DOHH2 (cell line): ENCODE results near the gene FAM53B.

Source experiments
- CTCF ChIP-seq: fragments of 200-600 bp; sonication (generic); IDR thresholded peaks from one replicate; pipeline ENCODE4 v1.5.1; 2014; ENCODE audit warnings: antibody characterized with exemption, mild to moderate bottlenecking, low read depth, low read length; ENCODE audit not compliant: poor library complexity, severe bottlenecking
- EZH2phosphoT487 ChIP-seq: fragments of 200-600 bp; sonication (generic); IDR thresholded peaks from 2 replicates; pipeline ENCODE4 v1.6.1; 2017; ENCODE audit warnings: borderline replicate concordance, mild to moderate bottlenecking, antibody characterized with exemption, low read length, moderate library complexity, mixed read lengths

- no peak for TF ChIP-seq CTCF
- no peak for TF ChIP-seq EZH2phosphoT487
Observed at GRCh38 chr10:124586142-124586541, 158.0 kb downstream of the FAM53B start.
